HUES64 (cell line): ENCODE results near the gene IRF2.

Source experiments
- H3K27ac ChIP-seq: 2 replicates; pipeline ENCODE4 v1.7.0; 2013; ENCODE audit warnings: low read depth, low read length, inconsistent platforms
- H3K27me3 ChIP-seq: 2 replicates; pipeline ENCODE4 v1.6.1; 2013; ENCODE audit warnings: mild to moderate bottlenecking, low read length; ENCODE audit not compliant: insufficient read depth
- H3K36me3 ChIP-seq: 2 replicates; pipeline ENCODE4 v1.6.1; 2013; ENCODE audit warnings: mild to moderate bottlenecking, low read length; ENCODE audit not compliant: insufficient read depth
- H3K4me1 ChIP-seq: 2 replicates; pipeline ENCODE4 v1.6.1; 2013; ENCODE audit warnings: mild to moderate bottlenecking, low read length, moderate library complexity; ENCODE audit not compliant: insufficient read depth
- H3K4me3 ChIP-seq: 2 replicates; pipeline ENCODE4 v1.5.1; 2013; ENCODE audit warnings: mild to moderate bottlenecking, low read length, moderate library complexity
- H3K9ac ChIP-seq: 2 replicates; pipeline ENCODE4 v1.6.1; 2013; ENCODE audit warnings: mild to moderate bottlenecking, low read depth, low read length
- H3K9me3 ChIP-seq: 2 replicates; pipeline ENCODE4 v1.6.1; 2013; ENCODE audit warnings: low read depth, low read length; ENCODE audit not compliant: insufficient read depth
- WGBS: fragments of 150-250, 120-280 bp; methylation state at CpG from one replicate; pipeline ENCODE4 v1.1.7; 2013; ENCODE audit warnings: missing lambda C conversion rate; 5-methylcytosine and 5-hydroxymethylcytosine counted together

The IRF2 gene

GRCh38 chr4:184427687-184428086, 46.7 kb downstream of the IRF2 start:
- H3K4me3 ChIP-seq = no peak overlapping the region
- no peak overlapping the region for H3K27ac ChIP-seq
- H3K9ac ChIP-seq = no peak overlapping the region
- H3K36me3 ChIP-seq = peaks cover 32% of the 10 kb centered on the region
- no CpG with 5 or more reads among the region's 1 CpG for WGBS
- H3K27me3 ChIP-seq = no peaks in the 10 kb centered on the region
- H3K9me3 ChIP-seq = peaks cover 5% of the 10 kb centered on the region
- H3K4me1 ChIP-seq = peaks cover 7% of the 10 kb centered on the region; the same call in 1 of the 2 replicates

GRCh38 chr4:184427093-184427492, 47.3 kb downstream of the IRF2 start:
- peaks cover 9% of the 10 kb centered on the region for H3K9me3 ChIP-seq
- WGBS = 89% methylated on average over 2 of the region's 3 CpGs
- no peak overlapping the region for H3K4me3 ChIP-seq
- peaks cover 37% of the 10 kb centered on the region for H3K36me3 ChIP-seq
- H3K27ac ChIP-seq = no peak overlapping the region
- H3K9ac ChIP-seq = no peak overlapping the region
- H3K4me1 ChIP-seq = peaks cover 7% of the 10 kb centered on the region; the same call in 1 of the 2 replicates
- no peaks in the 10 kb centered on the region for H3K27me3 ChIP-seq

GRCh38 chr4:184424993-184425758, 49.2 kb downstream of the IRF2 start:
- peaks cover 9% of the 10 kb centered on the region for H3K9me3 ChIP-seq
- H3K36me3 ChIP-seq = peaks cover 37% of the 10 kb centered on the region
- H3K9ac ChIP-seq = no peak overlapping the region
- no peak overlapping the region for H3K4me3 ChIP-seq
- WGBS = 95% methylated on average over 17 of the region's 17 CpGs
- H3K4me1 ChIP-seq = peaks cover 15% of the 10 kb centered on the region
- H3K27me3 ChIP-seq = no peaks in the 10 kb centered on the region
- no peak overlapping the region for H3K27ac ChIP-seq

DNA sequence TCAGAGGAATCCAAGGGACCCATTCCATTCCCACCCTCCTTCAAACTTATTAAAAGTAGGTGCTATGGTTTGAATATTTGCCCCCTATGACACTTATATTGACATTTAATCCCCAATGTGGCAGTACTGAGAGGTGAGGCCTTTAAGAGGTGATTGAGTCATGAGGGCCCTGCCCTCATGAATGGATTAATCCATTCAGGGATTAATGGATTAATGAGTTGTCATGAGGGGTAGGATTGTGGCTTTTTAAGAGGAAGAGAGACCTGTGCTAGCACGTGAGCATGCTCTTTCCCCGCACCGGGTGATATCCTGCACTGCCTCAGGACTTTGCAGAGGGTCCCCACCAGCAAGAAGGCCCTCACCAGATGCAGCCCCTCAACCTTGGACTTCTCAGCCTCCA, 50.1 kb downstream of the IRF2 start:
- Histone ChIP-seq H3K27me3 (no peaks in the 10 kb centered on the region), H3K27ac (no peak overlapping the region), H3K9me3 (peaks cover 9% of the 10 kb centered on the region), H3K4me3 (no peak overlapping the region), H3K4me1 (peaks cover 10% of the 10 kb centered on the region; the same call in 1 of the 2 replicates), H3K9ac (no peak overlapping the region), H3K36me3 (peaks cover 38% of the 10 kb centered on the region)
- WGBS = 92% methylated on average over 3 of the region's 3 CpGs

DNA sequence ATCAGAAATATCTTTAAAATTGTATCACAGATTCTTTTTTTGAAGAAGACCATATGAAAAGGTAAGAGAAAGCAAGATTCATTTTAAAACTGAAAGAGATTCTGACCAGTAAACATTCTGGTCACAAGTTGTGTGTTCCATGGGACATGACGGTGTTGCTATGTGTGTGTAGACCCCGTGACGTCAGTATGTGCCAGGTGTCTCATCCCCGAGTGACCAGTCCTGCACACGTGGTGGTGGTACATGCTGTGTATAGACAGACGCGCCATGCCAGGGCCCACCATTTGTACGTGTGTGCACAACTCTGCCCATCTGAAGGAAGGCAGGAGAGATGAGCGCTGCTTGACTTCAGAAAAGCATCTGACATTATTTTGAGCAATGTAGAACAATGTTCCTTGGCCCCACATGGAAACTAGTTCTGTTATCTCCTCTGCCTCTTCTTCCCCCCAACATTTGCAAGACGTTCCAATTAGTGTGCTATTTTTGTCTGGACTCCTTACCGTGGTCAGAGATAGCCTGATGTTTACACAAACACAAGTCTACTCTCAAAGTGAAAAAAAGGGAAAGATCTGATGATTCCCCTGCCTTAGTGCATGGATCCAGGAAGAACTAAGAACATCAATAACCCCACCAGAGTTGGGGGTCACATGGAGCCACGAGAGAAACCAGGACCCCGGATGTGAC, 51.2 kb downstream of the IRF2 start:
- no peak overlapping the region for H3K4me3 ChIP-seq
- no peak overlapping the region for H3K9ac ChIP-seq
- 94% methylated on average over 13 of the region's 13 CpGs for WGBS
- no peak overlapping the region for H3K27ac ChIP-seq
- peaks cover 49% of the 10 kb centered on the region for H3K36me3 ChIP-seq
- peaks cover 9% of the 10 kb centered on the region for H3K9me3 ChIP-seq
- no peaks in the 10 kb centered on the region for H3K27me3 ChIP-seq
- H3K4me1 ChIP-seq = peaks cover 8% of the 10 kb centered on the region; the same call in 1 of the 2 replicates

DNA sequence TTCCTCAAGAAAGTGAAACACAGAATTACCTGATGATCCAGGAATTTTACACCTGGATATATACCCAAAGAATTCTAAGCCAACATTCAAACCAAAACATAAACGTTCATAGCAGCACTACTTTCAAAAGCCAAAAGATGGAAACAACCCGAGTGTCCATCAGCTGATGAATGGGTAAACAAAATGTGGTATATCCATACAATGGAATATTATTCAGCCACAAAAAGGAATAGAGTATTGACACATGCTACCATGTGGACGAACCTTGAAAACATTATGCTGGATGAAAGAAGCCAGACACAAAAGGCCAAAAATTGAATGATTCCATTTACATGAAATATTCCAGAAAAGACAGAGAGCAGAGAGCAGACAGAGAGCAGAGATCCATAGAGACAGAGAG, 52.0 kb downstream of the IRF2 start:
- Histone ChIP-seq H3K9me3 (peaks cover 9% of the 10 kb centered on the region), H3K4me3 (no peak overlapping the region), H3K36me3 (peaks cover 54% of the 10 kb centered on the region), H3K27ac (no peak overlapping the region), H3K9ac (no peak overlapping the region), H3K27me3 (no peaks in the 10 kb centered on the region), H3K4me1 (peaks cover 8% of the 10 kb centered on the region; the same call in 1 of the 2 replicates)
- WGBS = 77% methylated on average over 2 of the region's 3 CpGs

GRCh38 chr4:184421533-184422155, 52.7 kb downstream of the IRF2 start:
- H3K27me3 ChIP-seq = no peaks in the 10 kb centered on the region
- H3K36me3 ChIP-seq = peaks cover 53% of the 10 kb centered on the region
- no peak overlapping the region for H3K4me3 ChIP-seq
- peaks cover 8% of the 10 kb centered on the region; the same call in 1 of the 2 replicates for H3K4me1 ChIP-seq
- no peak overlapping the region for H3K27ac ChIP-seq
- no peak overlapping the region for H3K9ac ChIP-seq
- H3K9me3 ChIP-seq = peaks cover 9% of the 10 kb centered on the region
- WGBS = 94% methylated on average over 11 of the region's 11 CpGs

DNA sequence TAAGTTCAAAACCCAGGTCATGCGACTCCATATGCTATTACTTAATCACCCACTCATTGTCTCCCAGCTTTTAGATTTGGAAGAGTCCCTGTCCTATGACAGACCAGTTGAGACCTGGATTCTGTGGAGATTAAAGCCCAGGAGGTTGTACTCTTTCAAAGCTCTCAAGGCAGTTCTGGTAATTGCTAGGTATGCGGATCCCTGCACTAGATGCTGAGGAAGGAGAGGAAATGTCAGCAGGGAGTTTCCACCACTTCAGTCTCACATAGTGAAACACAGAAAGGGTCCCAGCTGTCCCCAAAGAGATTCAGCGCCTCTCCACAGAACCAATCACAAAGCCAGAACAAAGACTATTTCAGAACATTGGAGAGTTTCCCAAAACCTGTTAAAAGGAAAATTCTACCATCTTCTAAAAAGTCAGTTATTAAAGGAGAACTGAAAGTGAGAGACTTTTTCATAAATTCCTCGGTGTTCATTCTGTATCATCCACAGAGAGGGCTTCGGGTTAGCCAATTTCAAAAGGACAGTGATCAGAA, 53.4 kb downstream of the IRF2 start:
- peaks cover 8% of the 10 kb centered on the region; the same call in 1 of the 2 replicates for H3K4me1 ChIP-seq
- WGBS = 79% methylated on average over 5 of the region's 5 CpGs
- no peak overlapping the region for H3K9ac ChIP-seq
- H3K4me3 ChIP-seq = no peak overlapping the region
- H3K27ac ChIP-seq = no peak overlapping the region
- peaks cover 47% of the 10 kb centered on the region for H3K36me3 ChIP-seq
- peaks cover 9% of the 10 kb centered on the region for H3K9me3 ChIP-seq
- H3K27me3 ChIP-seq = no peaks in the 10 kb centered on the region

GRCh38 chr4:184420402-184420801, 53.9 kb downstream of the IRF2 start:
- H3K27ac ChIP-seq = no peak overlapping the region
- peaks cover 9% of the 10 kb centered on the region for H3K9me3 ChIP-seq
- H3K27me3 ChIP-seq = no peaks in the 10 kb centered on the region
- no peak overlapping the region for H3K4me3 ChIP-seq
- H3K9ac ChIP-seq = no peak overlapping the region
- H3K4me1 ChIP-seq = peaks cover 8% of the 10 kb centered on the region; the same call in 1 of the 2 replicates
- 96% methylated on average over 5 of the region's 5 CpGs for WGBS
- H3K36me3 ChIP-seq = peaks cover 48% of the 10 kb centered on the region

GRCh38 chr4:184419976-184420375, 54.4 kb downstream of the IRF2 start:
- Histone ChIP-seq H3K36me3 (peaks cover 48% of the 10 kb centered on the region), H3K4me3 (no peak overlapping the region), H3K27me3 (no peaks in the 10 kb centered on the region), H3K27ac (no peak overlapping the region), H3K9ac (no peak overlapping the region), H3K4me1 (peaks cover 8% of the 10 kb centered on the region; the same call in 1 of the 2 replicates), H3K9me3 (peaks cover 9% of the 10 kb centered on the region)
- WGBS = 97% methylated on average over 7 of the region's 7 CpGs
